Mucosa of descending colon (tissue), 3 donors: ENCODE results near the gene BUB3. TPM values are rescaled to one million over a fixed set of nuclear protein-coding genes. Genes with fewer than 3 reads are reported as not detected.

Experiments
- ATAC-seq: fragments of 200-7000 bp; cut with Tn5 transposase; one replicate; pipeline ENCODE4 v1.9.1; 2020; ENCODE audit warnings: mild to moderate bottlenecking, moderate library complexity
- DNase-seq, 3 donors: peaks; one replicate each; pipeline ENCODE4 v3.0.0-alpha.2; 2020
- H3K36me3 ChIP-seq: fragments of 200-600 bp; one replicate; pipeline ENCODE4 v1.8.0; 2021; ENCODE audit warnings: low read depth, mild to moderate bottlenecking
- H3K4me1 ChIP-seq: fragments of 200-600 bp; one replicate; pipeline ENCODE4 v1.8.0; 2021; ENCODE audit warnings: low read depth, mild to moderate bottlenecking
- H3K4me3 ChIP-seq: fragments of 200-600 bp; one replicate; pipeline ENCODE4 v1.8.0; 2021; ENCODE audit warnings: mild to moderate bottlenecking
- H3K9me3 ChIP-seq: fragments of 200-600 bp; one replicate; pipeline ENCODE4 v1.8.0; 2021; ENCODE audit warnings: mild to moderate bottlenecking
- intact Hi-C, 2 donors: fragments of 100-400 bp; cut with DNase I in 1 of 2; cut with micrococcal nuclease in 1 of 2; formaldehyde crosslinking; loops; one replicate each; pipeline versions ENCODE4 v1.11.0 to v1.11.1; 2022; cut with DNase I, micrococcal nuclease
- total RNA-seq, 3 donors: library from RNA; stranded (reverse); fragmentation: NEBNext Ultra II Directional in 2 of 3; extraction: Animal tissue kit (Norgen Biotek cat#: 25700) in 2 of 3; gene quantifications; one replicate each; pipeline versions ENCODE4 v1.2.1 to v1.2.4, GENCODE V29; 2021 to 2023
- TF ChIP-seq, protein P1 (sequence below): fragments of 200-600 bp; IDR thresholded peaks from one replicate; pipeline ENCODE4 v1.8.0; 2022; ENCODE audit warnings: antibody characterized with exemption, mild to moderate bottlenecking
- donor health status: DM: no; HTN: no; CAD: no; lungs with moderate emphysema.
- donor health status: DM: no; HTN: no; CAD: no.
- donor health status: DM: no; HTN: yes; CAD: no.

Gene BUB3
- total RNA-seq, 3 donors from 2014 or later = 65.0 to 81.1 (median 68.4) TPM

GRCh38 chr10:123146894-123147634 is 7.1 kb upstream of the BUB3 start:
- DNase-seq = peak in 1 of 3 donors; percentile 17

DNA sequence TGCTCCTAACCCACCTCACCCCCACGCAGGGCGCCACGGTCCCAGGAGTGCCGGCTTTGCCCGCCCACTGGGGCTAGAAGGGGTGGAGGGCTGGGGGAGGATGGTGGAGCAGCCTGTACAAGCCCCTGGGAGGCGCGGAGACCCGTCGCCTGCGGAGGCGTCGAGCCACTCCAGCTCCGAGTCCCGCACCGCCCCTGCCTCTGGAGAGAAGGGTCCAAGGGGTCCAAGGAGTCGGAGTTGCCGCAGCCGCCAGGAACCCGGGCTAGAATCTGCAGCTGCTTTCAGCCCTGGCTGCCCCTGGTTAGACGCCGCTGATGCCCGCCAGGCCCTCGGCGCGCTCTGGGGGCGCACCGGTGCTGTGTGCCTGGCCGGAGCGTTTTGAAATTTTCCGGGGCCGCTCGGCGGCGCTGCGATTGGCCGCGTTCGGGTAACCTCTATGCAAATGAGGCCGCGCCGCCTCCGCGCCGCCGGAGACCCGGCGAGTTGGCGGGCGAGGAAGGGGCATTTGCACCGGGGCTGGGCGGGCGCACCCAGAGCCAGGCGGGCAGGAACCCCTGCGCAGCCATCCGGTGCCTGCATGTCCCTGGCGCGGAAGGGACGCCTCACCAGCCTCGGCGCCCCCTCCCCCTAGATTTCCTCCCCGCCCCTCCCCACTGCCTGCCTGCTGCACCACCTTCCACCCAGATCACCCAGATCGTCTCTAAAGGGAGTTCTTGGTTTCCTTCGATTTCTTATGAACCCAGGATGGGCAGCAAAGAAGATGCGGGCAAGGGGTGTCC is 6.4 kb upstream of the BUB3 start, which contains the start of gene HMX2:
Gene HMX2, plus strand, starts transcription at position 502 of the 779 bp plus-strand sequence. Its CDS starts 243 bp downstream, at position 745.
- ATAC-seq (peak; percentile 10), DNase-seq (peak in 2 of 3 donors; percentile 34 to 53)
- H3K4me1 ChIP-seq = peaks cover 35% of the 10 kb centered on the region
- H3K36me3 ChIP-seq = no peaks in the 10 kb centered on the region
- H3K4me3 ChIP-seq = no peak within 1 kb of the TSS
- intact Hi-C loops = no loop called here
- no peaks in the 10 kb centered on the region for H3K9me3 ChIP-seq
- TF ChIP-seq, protein P1, sequence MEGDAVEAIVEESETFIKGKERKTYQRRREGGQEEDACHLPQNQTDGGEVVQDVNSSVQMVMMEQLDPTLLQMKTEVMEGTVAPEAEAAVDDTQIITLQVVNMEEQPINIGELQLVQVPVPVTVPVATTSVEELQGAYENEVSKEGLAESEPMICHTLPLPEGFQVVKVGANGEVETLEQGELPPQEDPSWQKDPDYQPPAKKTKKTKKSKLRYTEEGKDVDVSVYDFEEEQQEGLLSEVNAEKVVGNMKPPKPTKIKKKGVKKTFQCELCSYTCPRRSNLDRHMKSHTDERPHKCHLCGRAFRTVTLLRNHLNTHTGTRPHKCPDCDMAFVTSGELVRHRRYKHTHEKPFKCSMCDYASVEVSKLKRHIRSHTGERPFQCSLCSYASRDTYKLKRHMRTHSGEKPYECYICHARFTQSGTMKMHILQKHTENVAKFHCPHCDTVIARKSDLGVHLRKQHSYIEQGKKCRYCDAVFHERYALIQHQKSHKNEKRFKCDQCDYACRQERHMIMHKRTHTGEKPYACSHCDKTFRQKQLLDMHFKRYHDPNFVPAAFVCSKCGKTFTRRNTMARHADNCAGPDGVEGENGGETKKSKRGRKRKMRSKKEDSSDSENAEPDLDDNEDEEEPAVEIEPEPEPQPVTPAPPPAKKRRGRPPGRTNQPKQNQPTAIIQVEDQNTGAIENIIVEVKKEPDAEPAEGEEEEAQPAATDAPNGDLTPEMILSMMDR = no peak

More at GRCh38 chr10:123146894-123147634, 7.1 kb upstream of the BUB3 start:
- Histone ChIP-seq H3K4me1 (peaks cover 35% of the 10 kb centered on the region), H3K9me3 (no peaks in the 10 kb centered on the region), H3K36me3 (no peaks in the 10 kb centered on the region), H3K4me3 (no peak overlapping the region)
- no peak for ATAC-seq
- intact Hi-C loops = no loop called here
- TF ChIP-seq, protein P1 = no peak

DNA sequence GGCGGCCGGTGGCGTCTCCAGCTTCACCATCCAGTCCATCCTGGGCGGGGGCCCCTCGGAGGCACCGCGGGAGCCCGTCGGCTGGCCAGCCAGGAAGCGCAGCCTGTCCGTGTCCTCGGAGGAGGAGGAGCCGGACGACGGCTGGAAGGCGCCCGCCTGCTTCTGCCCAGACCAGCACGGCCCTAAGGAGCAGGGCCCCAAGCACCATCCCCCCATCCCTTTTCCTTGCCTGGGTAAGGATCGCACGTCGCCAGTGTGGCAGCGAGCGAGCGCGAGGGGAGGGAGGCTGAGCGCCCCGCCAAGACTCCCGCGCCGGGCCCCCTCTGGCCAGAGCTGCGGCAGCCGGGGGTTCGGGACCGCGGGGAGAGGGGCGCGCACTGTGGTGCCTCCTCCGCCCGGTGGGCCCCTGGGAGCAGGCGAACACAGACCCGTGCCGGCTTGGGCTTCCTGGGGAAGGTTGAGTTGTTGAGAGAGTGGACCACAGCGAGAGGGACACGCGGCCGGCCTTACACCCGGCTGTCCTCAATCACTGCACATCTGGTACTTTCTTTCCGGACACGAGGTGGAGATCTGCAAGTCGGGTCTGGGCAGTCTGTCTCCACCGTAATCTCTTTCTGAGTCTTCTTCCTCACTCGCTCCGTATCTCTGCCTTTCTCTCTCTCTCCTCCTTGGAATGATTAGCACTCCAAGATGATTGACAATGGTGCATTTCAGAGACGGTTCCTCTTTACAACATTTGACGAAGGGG is 5.6 kb upstream of the BUB3 start:
- Histone ChIP-seq H3K36me3 (no peaks in the 10 kb centered on the region), H3K9me3 (no peaks in the 10 kb centered on the region), H3K4me3 (no peak overlapping the region), H3K4me1 (peaks cover 35% of the 10 kb centered on the region)
- DNase-seq (peak in 1 of 3 donors; percentile 22), ATAC-seq (no peak)
- TF ChIP-seq, protein P1 = no peak
- intact Hi-C loops = no loop called here

GRCh38 chr10:123149162-123149567 is 5.0 kb upstream of the BUB3 start:
- Histone ChIP-seq H3K36me3 (peaks cover 4% of the 10 kb centered on the region), H3K9me3 (no peaks in the 10 kb centered on the region), H3K4me1 (peaks cover 35% of the 10 kb centered on the region), H3K4me3 (no peak overlapping the region)
- TF ChIP-seq, protein P1 = no peak
- intact Hi-C loops = no loop called here
- no peak for DNase-seq
- no peak for ATAC-seq

GRCh38 chr10:123149568-123150270 is 4.5 kb upstream of the BUB3 start:
- DNase-seq = peak; percentile 40 to 56 (median 47)
- H3K4me1 ChIP-seq = peaks cover 34% of the 10 kb centered on the region
- TF ChIP-seq, protein P1 = no peak

More at GRCh38 chr10:123149568-123150270, 4.5 kb upstream of the BUB3 start:
- intact Hi-C loops = no loop called here
- peaks cover 4% of the 10 kb centered on the region for H3K36me3 ChIP-seq
- no peaks in the 10 kb centered on the region for H3K9me3 ChIP-seq
- H3K4me3 ChIP-seq = no peak overlapping the region
- no peak for ATAC-seq
